HEK293T (cell line): ENCODE data around the gene GSTM4.
"Not testable (repeated sequence)": the region's sequence is repeated elsewhere in the genome, so short reads cannot be mapped to it uniquely, and the experiment has no call there.

Experiments used
- ELF4 ChIP-seq: fragments of 450-650 bp; IDR thresholded peaks from 2 replicates; pipeline ENCODE4 v1.6.1; 2017; ENCODE audit warnings: antibody characterized with exemption
- FOXA1 ChIP-seq: fragments of 450-650 bp; IDR thresholded peaks from 2 replicates; pipeline ENCODE4 v1.6.1; 2016; ENCODE audit warnings: mild to moderate bottlenecking
- FOXK2 ChIP-seq: fragments of 450-650 bp; IDR thresholded peaks from 2 replicates; pipeline ENCODE4 v1.6.1; 2016; ENCODE audit warnings: mild to moderate bottlenecking
- LEF1 ChIP-seq: fragments of 450-650 bp; IDR thresholded peaks from 2 replicates; pipeline ENCODE4 v1.6.1; 2017; ENCODE audit warnings: mild to moderate bottlenecking, borderline replicate concordance
- SP1 ChIP-seq: fragments of 450-650 bp; IDR thresholded peaks from 2 replicates; pipeline ENCODE4 v1.6.1; 2017
- TARDBP ChIP-seq: fragments of 450-650 bp; IDR thresholded peaks from 2 replicates; pipeline ENCODE4 v1.6.1; 2016

- TF ChIP-seq FOXA1, LEF1, FOXK2, ELF4, TARDBP, SP1: not testable (repeated sequence)
These were observed 18.0 kb downstream of the GSTM4 start for GRCh38 chr1:109673861-109674260.
